Adrenal gland (tissue), 12 donors: ENCODE measurements around the gene C15orf40. TPM values are rescaled to one million over a fixed set of nuclear protein-coding genes. Genes with fewer than 3 reads are reported as not detected.
A peak's percentile ranks its signal among the peaks of the same experiment; 100 is the strongest.

ENCODE experiments used
- DNase-seq, 7 donors: peaks; one replicate each; pipeline ENCODE4 v3.0.0-alpha.2; 2019 to 2020
- H3K27ac ChIP-seq, 5 donors: fragments of 200-600 bp; sonication (generic) in 4 of 5; 1 replicate in 3 of 5; 2 replicates in 2 of 5; pipeline versions ENCODE4 v1.5.1 to v1.8.0; 2016 to 2020; ENCODE audit warnings: mild to moderate bottlenecking in 1 of 5
- H3K27me3 ChIP-seq: fragments of 200-600 bp; 2 replicates; pipeline ENCODE4 v1.8.0; 2021
- H3K36me3 ChIP-seq, 2 donors: fragments of 200-600 bp; replicated peaks in 1 of 2; 1 replicate in 1 of 2; 2 replicates in 1 of 2; pipeline versions ENCODE4 v1.5.1 to v1.8.0; 2018 to 2022
- H3K4me1 ChIP-seq, 2 donors: fragments of 200-600 bp; replicated peaks in 1 of 2; 1 replicate in 1 of 2; 2 replicates in 1 of 2; pipeline versions ENCODE4 v1.5.1 to v1.8.0; 2018 to 2021
- H3K4me3 ChIP-seq, 4 donors: fragments of 200-600 bp; sonication (generic) in 3 of 4; one replicate each; pipeline ENCODE4 v1.5.1; 2016 to 2018
- H3K9me3 ChIP-seq, 3 donors: fragments of 200-600 bp; sonication (generic) in 1 of 3; replicated peaks in 1 of 3; 1 replicate in 2 of 3; 2 replicates in 1 of 3; pipeline versions ENCODE4 v1.5.1 to v1.8.0; 2016 to 2021
- POLR2A ChIP-seq, 2 donors: fragments of 450-650 bp; IDR thresholded peaks; one replicate each; pipeline ENCODE4 v1.6.1; 2017; ENCODE audit warnings: antibody characterized with exemption in 2 of 2, mild to moderate bottlenecking in 2 of 2, moderate library complexity in 1 of 2
- WGBS, 4 donors: extraction: QIAGEN DNeasy Blood & Tissue Kit in 2 of 4; methylation state at CpG; one replicate each; pipeline versions ENCODE4 v1.1.5 to v1.1.7; 2013 to 2017; 5-methylcytosine and 5-hydroxymethylcytosine counted together
- intact Hi-C, 2 donors: fragments of 100-400 bp; cut with DNase I; formaldehyde crosslinking; loops; one replicate each; pipeline versions ENCODE4 v1.14.1 to v1.15.0; 2022 to 2023
- polyA plus RNA-seq, 3 donors: library from polyadenylated mRNA; stranded (reverse); fragments of 200-250 nt in 2 of 3; fragments of 350-450 nt in 1 of 3; fragmentation: Illumina TruSeq in 1 of 3; extraction: RNeasy Lipid Tissue Mini Kit (QIAGEN cat#74804) in 1 of 3; gene quantifications; one replicate each; pipeline ENCODE4 v1.2.3, GENCODE V29; 2013 to 2014
- total RNA-seq, 9 donors: library from RNA; depleted of rRNA in 4 of 9; stranded (reverse); fragments of >200 nt in 4 of 9; fragments of 120-200 nt in 1 of 9; fragmentation: NEBNext Ultra II Directional in 1 of 9; extraction: Animal tissue kit (Norgen Biotek cat#: 25700) in 1 of 9; gene quantifications; one replicate each; pipeline versions ENCODE4 v1.1.0 to v1.2.4, GENCODE V29; 2013 to 2023
- TF ChIP-seq, protein P1 (sequence below), 6 experiments: fragments of 450-650 bp in 4 of 6; fragments of 200-600 bp in 2 of 6; sonication (generic) in 1 of 6; IDR thresholded peaks; 1 replicate in 5 of 6; 2 replicates in 1 of 6; pipeline versions ENCODE4 v1.5.1 to v1.8.0; 2016 to 2021; ENCODE audit warnings: antibody characterized with exemption in 6 of 6, mild to moderate bottlenecking in 2 of 6, moderate library complexity in 1 of 6
- donor health status: healthy with polysubstance abuse.
- donor health status: Bipolar disorder and iron deficiency.
- donor health status: DM: yes; HTN: yes; CAD: no.
- donor health status: DM: no; HTN: no; CAD: no.
- donor health status: DM: no; HTN: no; CAD: no.
- donor health status: DM: yes; HTN: yes; CAD: no.

Gene C15orf40
- total and polyA plus RNA-seq, 12 donors = 7.8 to 28.2 (median 23.0) TPM

DNA sequence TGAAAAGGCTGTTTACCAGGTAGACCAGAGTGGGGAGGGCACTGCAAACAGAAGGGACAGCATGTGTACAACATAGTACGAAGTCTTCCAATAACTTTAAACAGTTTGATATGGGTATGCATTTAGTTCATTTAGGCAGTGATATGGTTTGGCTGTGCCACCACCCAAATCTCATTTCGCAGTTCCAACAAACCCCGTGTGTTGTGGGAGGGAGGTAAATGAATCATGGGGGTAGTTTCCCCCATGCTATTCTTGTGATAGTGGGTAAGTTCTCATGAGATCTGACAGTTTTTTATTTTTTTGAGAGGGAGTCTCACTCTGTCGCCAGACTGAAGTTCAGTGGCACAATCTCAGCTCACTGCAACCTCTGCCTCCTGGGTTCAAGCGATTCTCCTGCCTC lies 33.0 kb downstream of the C15orf40 start:
- Histone ChIP-seq H3K36me3 (no peaks in the 10 kb centered on the region), H3K4me1 (no peaks in the 10 kb centered on the region), H3K27ac (no peak overlapping the region), H3K4me3 (no peak overlapping the region), H3K9me3 (no peaks in the 10 kb centered on the region), H3K27me3 (no peaks in the 10 kb centered on the region)
- intact Hi-C loops = no loop called here
- WGBS, 4 donors = 91 to 96% (median 94%) methylated on average over 5 of the region's 5 CpGs
- TF ChIP-seq, protein P1, sequence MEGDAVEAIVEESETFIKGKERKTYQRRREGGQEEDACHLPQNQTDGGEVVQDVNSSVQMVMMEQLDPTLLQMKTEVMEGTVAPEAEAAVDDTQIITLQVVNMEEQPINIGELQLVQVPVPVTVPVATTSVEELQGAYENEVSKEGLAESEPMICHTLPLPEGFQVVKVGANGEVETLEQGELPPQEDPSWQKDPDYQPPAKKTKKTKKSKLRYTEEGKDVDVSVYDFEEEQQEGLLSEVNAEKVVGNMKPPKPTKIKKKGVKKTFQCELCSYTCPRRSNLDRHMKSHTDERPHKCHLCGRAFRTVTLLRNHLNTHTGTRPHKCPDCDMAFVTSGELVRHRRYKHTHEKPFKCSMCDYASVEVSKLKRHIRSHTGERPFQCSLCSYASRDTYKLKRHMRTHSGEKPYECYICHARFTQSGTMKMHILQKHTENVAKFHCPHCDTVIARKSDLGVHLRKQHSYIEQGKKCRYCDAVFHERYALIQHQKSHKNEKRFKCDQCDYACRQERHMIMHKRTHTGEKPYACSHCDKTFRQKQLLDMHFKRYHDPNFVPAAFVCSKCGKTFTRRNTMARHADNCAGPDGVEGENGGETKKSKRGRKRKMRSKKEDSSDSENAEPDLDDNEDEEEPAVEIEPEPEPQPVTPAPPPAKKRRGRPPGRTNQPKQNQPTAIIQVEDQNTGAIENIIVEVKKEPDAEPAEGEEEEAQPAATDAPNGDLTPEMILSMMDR (IDR thresholded peaks at IDR 0.05) = no peak
- no peak for TF ChIP-seq POLR2A (IDR thresholded peaks at IDR 0.05)
- no peak for DNase-seq

DNA sequence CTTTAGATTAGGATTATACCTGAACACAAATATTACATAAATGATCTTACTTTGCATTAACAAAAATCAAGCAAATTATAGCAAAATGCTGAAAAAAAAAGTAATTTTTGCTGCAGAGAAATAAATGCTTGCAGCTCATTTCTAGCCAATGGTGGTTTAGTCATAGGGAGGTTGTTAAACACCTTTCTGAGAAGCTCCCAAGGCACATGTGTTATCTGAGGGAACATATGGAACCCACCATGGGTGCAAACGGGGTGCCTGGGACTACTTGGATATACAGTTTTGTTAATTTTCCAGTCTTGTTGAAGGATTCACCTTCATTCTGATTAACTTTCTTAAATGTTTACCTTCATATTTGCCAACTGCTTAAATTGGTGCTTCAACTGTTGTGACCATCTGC lies 34.4 kb downstream of the C15orf40 start:
- TF ChIP-seq, protein P1 (IDR thresholded peaks at IDR 0.05) = no peak
- TF ChIP-seq POLR2A (IDR thresholded peaks at IDR 0.05) = no peak
- Histone ChIP-seq H3K4me3 (no peak overlapping the region), H3K9me3 (no peaks in the 10 kb centered on the region), H3K36me3 (no peaks in the 10 kb centered on the region), H3K4me1 (no peaks in the 10 kb centered on the region), H3K27me3 (no peaks in the 10 kb centered on the region), H3K27ac (no peak overlapping the region)
- 81 to 94% (median 92%) methylated on average over 1 of the region's 1 CpG for WGBS, 4 donors
- no peak for DNase-seq
- intact Hi-C loops = no loop called here

DNA sequence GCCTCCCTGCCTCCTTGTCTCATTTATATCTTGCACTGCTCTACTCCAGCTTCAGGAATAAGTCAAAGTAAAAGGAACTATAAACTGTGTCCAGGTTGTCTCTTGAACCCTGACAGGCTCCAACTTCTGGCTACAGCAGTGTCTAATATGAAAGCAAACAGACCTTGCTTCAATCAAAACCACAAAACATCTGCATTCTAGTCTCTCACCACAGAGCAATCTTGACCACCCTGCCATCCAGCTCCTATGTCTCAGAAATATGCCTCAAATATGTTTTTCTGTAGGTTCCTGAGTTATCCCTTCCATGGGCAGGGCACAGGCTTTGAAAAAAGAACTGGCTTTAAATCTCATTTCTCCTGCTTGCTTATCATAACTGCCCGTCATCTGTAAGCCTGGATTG lies 38.4 kb downstream of the C15orf40 start:
- H3K4me3 ChIP-seq = no peak overlapping the region
- TF ChIP-seq, protein P1 (IDR thresholded peaks at IDR 0.05) = no peak
- no peak for TF ChIP-seq POLR2A (IDR thresholded peaks at IDR 0.05)
- 82 to 97% (median 93%) methylated on average over 1 of the region's 1 CpG for WGBS, 4 donors
- no peaks in the 10 kb centered on the region for H3K36me3 ChIP-seq
- no peak for DNase-seq
- intact Hi-C loops = no loop called here
- no peak overlapping the region for H3K27ac ChIP-seq
- peaks cover 20 to 24% of the 10 kb centered on the region in 2 donors for H3K4me1 ChIP-seq
- H3K27me3 ChIP-seq = no peaks in the 10 kb centered on the region
- H3K9me3 ChIP-seq = no peaks in the 10 kb centered on the region

DNA sequence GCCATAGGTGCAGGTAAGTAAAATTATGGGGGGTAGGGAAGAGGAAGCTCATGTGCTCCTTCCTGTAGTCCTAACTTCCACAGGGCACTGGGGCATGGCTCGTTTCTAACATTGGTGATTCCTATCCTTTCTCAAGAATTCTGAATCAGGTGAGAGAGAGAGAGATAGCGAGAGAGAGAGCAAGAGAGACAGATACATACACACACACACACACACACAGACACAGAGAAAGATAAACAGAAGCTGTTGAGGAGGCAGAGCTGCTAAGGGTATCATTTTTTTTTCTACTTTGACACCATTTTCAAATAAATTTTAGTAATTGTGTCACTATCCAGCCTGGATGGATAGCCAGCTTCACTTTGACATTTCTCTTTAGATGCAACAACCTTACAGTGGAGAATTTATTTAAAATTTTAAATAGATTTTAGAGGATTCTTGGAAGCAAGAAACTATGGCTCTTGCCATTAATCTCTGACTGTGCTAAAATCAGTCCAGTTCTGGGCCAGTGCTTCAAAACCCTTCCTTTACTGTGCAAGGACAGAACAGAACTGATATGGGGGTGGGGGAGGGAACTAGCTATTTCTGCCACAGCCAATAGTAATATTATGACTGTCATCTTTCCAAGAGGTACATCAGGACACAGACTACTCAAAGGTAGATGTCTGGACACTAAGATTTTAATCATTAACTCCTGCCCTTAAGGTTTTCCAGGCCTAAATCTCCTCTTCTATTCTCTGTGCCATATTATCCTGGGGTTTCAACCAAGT lies 40.0 kb downstream of the C15orf40 start:
- Histone ChIP-seq H3K9me3 (no peaks in the 10 kb centered on the region), H3K27me3 (no peaks in the 10 kb centered on the region), H3K4me3 (no peak overlapping the region), H3K36me3 (no peaks in the 10 kb centered on the region), H3K27ac (peak overlapping the region in 3 of 5 donors; percentile 54 to 73 (median 65)), H3K4me1 (peaks cover 20 to 24% of the 10 kb centered on the region in 2 donors)
- DNase-seq = peak in 1 of 7 donors; percentile 27
- intact Hi-C loops = no loop called here
- TF ChIP-seq POLR2A (IDR thresholded peaks at IDR 0.05) = no peak
- 55 to 74% (median 59%) methylated on average over 2 of the region's 2 CpGs for WGBS, 4 donors

DNA sequence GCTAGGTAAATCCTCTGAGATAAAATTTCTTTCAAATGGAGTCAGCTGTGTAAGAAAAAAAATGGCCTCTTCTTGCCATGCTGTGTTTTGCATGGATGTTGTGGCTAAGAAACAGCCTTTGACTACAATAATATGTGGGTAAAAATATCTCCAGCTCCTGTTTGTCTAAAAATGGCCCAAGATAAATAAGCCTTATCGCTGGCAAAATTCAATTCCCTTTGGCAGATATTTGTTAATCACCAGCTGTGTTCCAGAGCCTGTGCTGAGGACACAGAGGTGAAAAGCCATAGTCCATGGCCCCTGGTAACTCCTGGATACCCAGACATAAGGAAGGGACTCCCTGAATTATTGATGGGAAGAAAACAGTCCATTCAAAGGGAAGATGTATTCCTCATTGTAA lies 40.7 kb downstream of the C15orf40 start:
- no peaks in the 10 kb centered on the region for H3K9me3 ChIP-seq
- intact Hi-C loops = no loop called here
- peaks cover 20 to 24% of the 10 kb centered on the region in 2 donors for H3K4me1 ChIP-seq
- no peaks in the 10 kb centered on the region for H3K27me3 ChIP-seq
- no peak for TF ChIP-seq POLR2A (IDR thresholded peaks at IDR 0.05)
- TF ChIP-seq, protein P1 (IDR thresholded peaks at IDR 0.05) = no peak
- H3K27ac ChIP-seq = peak overlapping the region in 3 of 5 donors; percentile 54 to 73 (median 65)
- DNase-seq = no peak
- 14 to 46% (median 28%) methylated on average over 1 of the region's 1 CpG for WGBS, 4 donors
- no peak overlapping the region for H3K4me3 ChIP-seq
- H3K36me3 ChIP-seq = no peaks in the 10 kb centered on the region
